Caco-2 (cell line): ENCODE results near the gene VDR. TPM values are rescaled to one million over a fixed set of nuclear protein-coding genes. Genes with fewer than 3 reads are reported as not detected.

Experiments
- BruUV-seq: library from RNA; stranded (reverse); fragments of 400-500 nt; replicated peaks from 2 replicates; lab custom pipeline; 2021; lab: Mats Ljungman, UMichigan
- CTCF ChIA-PET: fragments of 300-600 bp; sonication (Branson Sonifier 250); formaldehyde crosslinking; loops from one replicate; lab custom pipeline; 2022; ENCODE audit warnings: antibody characterized with exemption; lab: Charles Lee
- POLR2A ChIA-PET: fragments of 300-600 bp; sonication (Branson Sonifier 250); formaldehyde crosslinking; loops from one replicate; lab custom pipeline; 2022; ENCODE audit warnings: antibody characterized with exemption; lab: Charles Lee
- DNase-seq, 2 experiments: peaks; one replicate each; pipeline versions ENCODE4 v3.0.0 to v3.0.0-alpha.2; 2020 to 2022
- H3K27me3 ChIP-seq: replicated peaks from 2 replicates; pipeline ENCODE4 v1.6.0; 2011; ENCODE audit warnings: low read length; ENCODE audit not compliant: control insufficient read depth, insufficient read depth
- H3K36me3 ChIP-seq: 2 replicates; pipeline ENCODE4 v1.5.1; 2011; ENCODE audit warnings: low read length; ENCODE audit not compliant: control insufficient read depth, insufficient read depth
- H3K4me1 ChIP-seq: fragments of 250-450 bp; sonication (Bioruptor Pico); 2 replicates; pipeline ENCODE4 v1.5.1; 2020; ENCODE audit warnings: mild to moderate bottlenecking
- H3K4me3 ChIP-seq: 2 replicates; pipeline ENCODE4 v1.5.1; 2011; ENCODE audit warnings: low read depth, mild to moderate bottlenecking, control low read depth, low read length
- H3K9me3 ChIP-seq: fragments of 250-450 bp; sonication (Bioruptor Pico); 2 replicates; pipeline ENCODE4 v1.5.1; 2020; ENCODE audit warnings: mild to moderate bottlenecking, moderate library complexity
- H3K27ac Mint-ChIP-seq: one replicate; pipeline ENCODE4 v1.8.0; 2022; ENCODE audit warnings: mixed read lengths; ENCODE audit not compliant: unreplicated experiment
- H3K27me3 Mint-ChIP-seq: one replicate; pipeline ENCODE4 v1.8.0; 2022; ENCODE audit warnings: mixed read lengths; ENCODE audit not compliant: insufficient read depth, unreplicated experiment
- H3K36me3 Mint-ChIP-seq: one replicate; pipeline ENCODE4 v1.8.0; 2022; ENCODE audit warnings: mild to moderate bottlenecking, mixed read lengths; ENCODE audit not compliant: insufficient read depth, unreplicated experiment
- H3K4me1 Mint-ChIP-seq: one replicate; pipeline ENCODE4 v1.8.0; 2022; ENCODE audit warnings: low read depth, mixed read lengths; ENCODE audit not compliant: unreplicated experiment
- H3K4me3 Mint-ChIP-seq: one replicate; pipeline ENCODE4 v1.8.0; 2022; ENCODE audit warnings: mild to moderate bottlenecking, moderate library complexity, mixed read lengths; ENCODE audit not compliant: unreplicated experiment
- H3K9me3 Mint-ChIP-seq: one replicate; pipeline ENCODE4 v1.8.0; 2022; ENCODE audit warnings: mixed read lengths; ENCODE audit not compliant: unreplicated experiment
- intact Hi-C: fragments of 100-400 bp; cut with micrococcal nuclease; formaldehyde crosslinking; loops from one replicate; pipeline ENCODE4 v1.10.0; 2022; ENCODE audit not compliant: unreplicated experiment
- total RNA-seq: library from RNA; stranded (reverse); gene quantifications from 2 replicates; pipeline ENCODE4 v1.2.3, GENCODE V29; 2022
- TF ChIP-seq, protein P1 (sequence below), 2 experiments: fragments of 200-600 bp in 1 of 2; IDR thresholded peaks; 1 replicate in 1 of 2; 2 replicates in 1 of 2; pipeline versions ENCODE4 v1.5.1 to v1.8.0; 2011 to 2022; ENCODE audit warnings: antibody characterized with exemption in 1 of 2, control low read depth in 1 of 2, inconsistent platforms in 1 of 2, low read depth in 1 of 2, low read length in 1 of 2, mild to moderate bottlenecking in 1 of 2, moderate library complexity in 1 of 2; ENCODE audit not compliant: insufficient read depth in 1 of 2, severe bottlenecking in 1 of 2, unreplicated experiment in 1 of 2

The VDR gene
- total RNA-seq, 1 experiment from 2014 or later = 15.4 TPM

DNA sequence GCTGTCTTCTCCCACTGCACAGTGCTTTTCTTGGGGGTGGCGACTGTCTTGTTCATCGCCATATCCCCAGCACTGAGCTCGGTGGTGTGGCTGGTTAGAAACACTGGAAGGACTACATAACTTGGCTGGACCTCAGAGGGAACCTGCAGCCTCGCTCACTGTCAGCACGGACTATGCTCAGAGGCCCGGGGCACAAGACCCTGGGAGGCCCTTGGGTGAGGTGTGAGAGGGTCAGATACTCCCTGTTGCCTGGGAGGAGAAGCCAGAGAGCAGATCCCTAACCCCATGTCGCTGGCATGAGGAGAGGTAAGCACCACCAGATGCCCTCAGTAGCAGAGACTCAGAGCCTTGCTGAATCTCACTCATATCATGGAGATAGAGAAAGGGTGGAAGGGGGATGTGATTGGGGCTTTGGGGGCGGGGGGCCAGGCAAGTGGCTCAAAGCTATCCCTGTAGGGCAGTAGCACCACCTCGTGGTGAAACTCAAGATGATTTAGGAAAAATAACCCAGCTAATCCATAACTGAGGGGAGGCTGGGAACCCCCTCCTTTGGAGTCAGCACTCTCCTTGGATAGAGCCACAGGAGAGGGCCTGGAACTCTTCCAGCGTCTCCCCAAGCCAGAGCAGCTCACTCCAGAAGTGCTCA lies 66.4 kb downstream of the VDR start:
- Histone ChIP-seq H3K36me3 (no peaks in the 10 kb centered on the region), H3K4me3 (no peak overlapping the region), H3K9me3 (no peaks in the 10 kb centered on the region), H3K27me3 (no peaks in the 10 kb centered on the region), H3K4me1 (peaks cover 5% of the 10 kb centered on the region; the same call in 1 of the 2 replicates)
- intact Hi-C loops = loop anchor here (1.0 kb wide), 3 partner anchors 37 to 94 kb away; no protein-coding TSS in a partner anchor
- DNase-seq = peak in 1 of 2 experiments; percentile 68
- no peaks in the 10 kb centered on the region for H3K36me3 Mint-ChIP-seq
- POLR2A ChIA-PET = interaction anchor here (1.1 kb wide), 1 partner anchor 18 kb away, joined by 18 read pairs; no protein-coding TSS in a partner anchor
- CTCF ChIA-PET = interaction anchor here (0.6 to 5.9 kb wide), 45 partner anchors 9 to 223 kb away, joined by 3 to 113 read pairs (median 7); partner anchors contain the start of genes HDAC7, RAPGEF3, RPAP3 and TMEM106C
- H3K4me1 Mint-ChIP-seq = peaks cover 18% of the 10 kb centered on the region
- TF ChIP-seq, protein P1, sequence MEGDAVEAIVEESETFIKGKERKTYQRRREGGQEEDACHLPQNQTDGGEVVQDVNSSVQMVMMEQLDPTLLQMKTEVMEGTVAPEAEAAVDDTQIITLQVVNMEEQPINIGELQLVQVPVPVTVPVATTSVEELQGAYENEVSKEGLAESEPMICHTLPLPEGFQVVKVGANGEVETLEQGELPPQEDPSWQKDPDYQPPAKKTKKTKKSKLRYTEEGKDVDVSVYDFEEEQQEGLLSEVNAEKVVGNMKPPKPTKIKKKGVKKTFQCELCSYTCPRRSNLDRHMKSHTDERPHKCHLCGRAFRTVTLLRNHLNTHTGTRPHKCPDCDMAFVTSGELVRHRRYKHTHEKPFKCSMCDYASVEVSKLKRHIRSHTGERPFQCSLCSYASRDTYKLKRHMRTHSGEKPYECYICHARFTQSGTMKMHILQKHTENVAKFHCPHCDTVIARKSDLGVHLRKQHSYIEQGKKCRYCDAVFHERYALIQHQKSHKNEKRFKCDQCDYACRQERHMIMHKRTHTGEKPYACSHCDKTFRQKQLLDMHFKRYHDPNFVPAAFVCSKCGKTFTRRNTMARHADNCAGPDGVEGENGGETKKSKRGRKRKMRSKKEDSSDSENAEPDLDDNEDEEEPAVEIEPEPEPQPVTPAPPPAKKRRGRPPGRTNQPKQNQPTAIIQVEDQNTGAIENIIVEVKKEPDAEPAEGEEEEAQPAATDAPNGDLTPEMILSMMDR (IDR thresholded peaks at IDR 0.05; ENCODE audit: insufficient read depth in 1 of 2, low read depth in 1 of 2, low read length in 1 of 2, severe bottlenecking in 1 of 2, unreplicated experiment in 1 of 2) = peak; percentile 69 to 84
- no peak overlapping the region for H3K27ac Mint-ChIP-seq
- no peak overlapping the region for H3K4me3 Mint-ChIP-seq
- no peaks in the 10 kb centered on the region for H3K9me3 Mint-ChIP-seq
- no TSS peak for BruUV-seq
- H3K27me3 Mint-ChIP-seq = no peaks in the 10 kb centered on the region

- Histone ChIP-seq H3K36me3 (no peaks in the 10 kb centered on the region), H3K27me3 (no peaks in the 10 kb centered on the region), H3K4me1 (peaks cover 5% of the 10 kb centered on the region; the same call in 1 of the 2 replicates), H3K4me3 (no peak overlapping the region), H3K9me3 (no peaks in the 10 kb centered on the region)
- no TSS peak for BruUV-seq
- no peaks in the 10 kb centered on the region for H3K27me3 Mint-ChIP-seq
- H3K36me3 Mint-ChIP-seq = no peaks in the 10 kb centered on the region
- DNase-seq = peak; percentile 70 to 86
- POLR2A ChIA-PET = interaction anchor here (1.1 kb wide), 1 partner anchor 17 kb away, joined by 18 read pairs; no protein-coding TSS in a partner anchor
- H3K4me1 Mint-ChIP-seq = peaks cover 14% of the 10 kb centered on the region
- H3K9me3 Mint-ChIP-seq = no peaks in the 10 kb centered on the region
- intact Hi-C loops = loop anchor here (1.0 kb wide), 6 partner anchors 17 to 122 kb away; no protein-coding TSS in a partner anchor
- H3K27ac Mint-ChIP-seq = no peak overlapping the region
- TF ChIP-seq, protein P1 (IDR thresholded peaks at IDR 0.05; ENCODE audit: insufficient read depth in 1 of 2, low read depth in 1 of 2, low read length in 1 of 2, severe bottlenecking in 1 of 2, unreplicated experiment in 1 of 2) = peak; percentile 93 to 96
- CTCF ChIA-PET = interaction anchor here (0.6 to 5.9 kb wide), 34 partner anchors 9 to 185 kb away, joined by 3 to 113 read pairs (median 9); partner anchors contain the start of genes HDAC7, RAPGEF3 and VDR
- no peak overlapping the region for H3K4me3 Mint-ChIP-seq
Measured at GRCh38 chr12:47837190-47838171, 67.3 kb downstream of the VDR start.

- Mint-ChIP-seq H3K4me1 (peaks cover 14% of the 10 kb centered on the region), H3K27me3 (no peaks in the 10 kb centered on the region), H3K9me3 (no peaks in the 10 kb centered on the region), H3K4me3 (no peak overlapping the region), H3K27ac (no peak overlapping the region), H3K36me3 (no peaks in the 10 kb centered on the region)
- ChIA-PET POLR2A (interaction anchor here (1.3 kb wide), 1 partner anchor 16 kb away, joined by 4 read pairs; the partner anchor contains the start of gene HDAC7), CTCF (interaction anchor here (1.1 to 5.9 kb wide), 5 partner anchors 16 to 94 kb away, joined by 3 to 113 read pairs (median 7); partner anchors contain the start of gene HDAC7)
- Histone ChIP-seq H3K36me3 (no peaks in the 10 kb centered on the region), H3K27me3 (no peaks in the 10 kb centered on the region), H3K9me3 (no peaks in the 10 kb centered on the region), H3K4me1 (peaks cover 5% of the 10 kb centered on the region; the same call in 1 of the 2 replicates), H3K4me3 (no peak overlapping the region)
- no peak for DNase-seq
- intact Hi-C loops = no loop called here
- TF ChIP-seq, protein P1 (IDR thresholded peaks at IDR 0.05; ENCODE audit: insufficient read depth in 1 of 2, low read depth in 1 of 2, low read length in 1 of 2, severe bottlenecking in 1 of 2, unreplicated experiment in 1 of 2) = no peak
- BruUV-seq = no TSS peak
Measured at GRCh38 chr12:47835831-47836155, 69.0 kb downstream of the VDR start.
